Brain microvascular endothelial cell (primary cell): Measurements from ENCODE around the gene IL3RA.
"Not testable (repeated sequence)": the region's sequence is repeated elsewhere in the genome, so short reads cannot be mapped to it uniquely, and the experiment has no call there.

Source experiments
- DNase-seq: peaks from one replicate; pipeline ENCODE4 v3.0.0-alpha.2; 2020
- H3K27ac ChIP-seq: fragments of 250-450 bp; sonication (Bioruptor Pico); 2 replicates; pipeline ENCODE4 v1.5.1; 2020; ENCODE audit warnings: mild to moderate bottlenecking, moderate library complexity
- H3K27me3 ChIP-seq: fragments of 250-450 bp; sonication (Bioruptor Pico); replicated peaks from 2 replicates; pipeline ENCODE4 v1.5.1; 2020; ENCODE audit warnings: mild to moderate bottlenecking
- H3K36me3 ChIP-seq: fragments of 250-450 bp; sonication (Bioruptor Pico); replicated peaks from 2 replicates; pipeline ENCODE4 v1.5.1; 2020; ENCODE audit warnings: mild to moderate bottlenecking
- H3K4me3 ChIP-seq: 2 replicates; pipeline ENCODE4 v1.5.1; 2011; ENCODE audit warnings: low read depth, mild to moderate bottlenecking, control low read depth, low read length, moderate library complexity
- CTCF ChIP-seq: IDR thresholded peaks from 2 replicates; pipeline ENCODE4 v1.5.1; 2011; ENCODE audit warnings: low read depth, mild to moderate bottlenecking, moderate library complexity, low read length, control low read depth, inconsistent platforms; ENCODE audit errors: missing control alignments
- in situ Hi-C: cut with HindIII; loops from 2 replicates; pipeline ENCODE4 v1.10.0; 2017; ENCODE audit warnings: low sequenced_read_pairs, low pct_ligation_motif_present

The IL3RA gene

GRCh38 chrX:1400049-1400448 lies 63.5 kb downstream of the IL3RA start:
- Histone ChIP-seq H3K36me3 (peaks cover 30% of the 10 kb centered on the region), H3K27me3 (no peaks in the 10 kb centered on the region), H3K4me3 (no peak overlapping the region), H3K27ac (no peak overlapping the region)
- in situ Hi-C loops: no loop called here
- DNase-seq: no peak
- no peak for TF ChIP-seq CTCF

- Histone ChIP-seq H3K4me3 (no peak overlapping the region), H3K36me3 (peaks cover 38% of the 10 kb centered on the region), H3K27ac (no peak overlapping the region), H3K27me3 (no peaks in the 10 kb centered on the region)
- no peak for DNase-seq
- TF ChIP-seq CTCF: no peak
- in situ Hi-C loops: no loop called here
These were observed 64.3 kb downstream of the IL3RA start for GRCh38 chrX:1400742-1401471.

GRCh38 chrX:1401611-1402430 lies 65.2 kb downstream of the IL3RA start:
- no peak for TF ChIP-seq CTCF
- peaks cover 44% of the 10 kb centered on the region for H3K36me3 ChIP-seq
- in situ Hi-C loops: no loop called here

GRCh38 chrX:1403228-1403627 lies 66.6 kb downstream of the IL3RA start:
- TF ChIP-seq CTCF: no peak
- no peak for DNase-seq
- Histone ChIP-seq H3K4me3 (no peak overlapping the region), H3K27me3 (no peaks in the 10 kb centered on the region), H3K36me3 (peaks cover 55% of the 10 kb centered on the region), H3K27ac (no peak overlapping the region)
- in situ Hi-C loops: no loop called here

More at GRCh38 chrX:1401611-1402430, 65.2 kb downstream of the IL3RA start:
- Histone ChIP-seq H3K27ac (no peak overlapping the region), H3K4me3 (no peak overlapping the region), H3K27me3 (no peaks in the 10 kb centered on the region)
- DNase-seq: no peak

- H3K4me3 ChIP-seq, H3K27me3 ChIP-seq, in situ Hi-C loops, H3K27ac ChIP-seq, DNase-seq: not testable (repeated sequence)
- H3K36me3 ChIP-seq: peaks cover 52% of the 10 kb centered on the region
These were observed 67.3 kb downstream of the IL3RA start for GRCh38 chrX:1403867-1404266.

GRCh38 chrX:1405769-1406168 lies 69.2 kb downstream of the IL3RA start:
- H3K27me3 ChIP-seq, in situ Hi-C loops, H3K4me3 ChIP-seq, DNase-seq, H3K27ac ChIP-seq: not testable (repeated sequence)
- peaks cover 47% of the 10 kb centered on the region for H3K36me3 ChIP-seq

GRCh38 chrX:1407035-1407434 lies 70.5 kb downstream of the IL3RA start:
- in situ Hi-C loops: no loop called here
- no peak for DNase-seq
- Histone ChIP-seq H3K36me3 (peaks cover 49% of the 10 kb centered on the region), H3K27me3 (no peaks in the 10 kb centered on the region), H3K27ac (no peak overlapping the region), H3K4me3 (no peak overlapping the region)
- TF ChIP-seq CTCF: no peak
